Measurements from ENCODE around the gene NRCAM. TPM values are rescaled to one million over a fixed set of nuclear protein-coding genes. Genes with fewer than 3 reads are reported as not detected.

NRCAM gene
- total and polyA plus RNA-seq, 2 of the 13 experiments (the other 11 are each of a cell fraction or from before 2014, with no cell fraction given): 0.31 to 0.33 TPM

- intact Hi-C loops (cut with micrococcal nuclease; ENCODE audit: unreplicated experiment) (no loop called here), in situ Hi-C loops (cut with HindIII; ENCODE audit: extremely low pct_ligation_motif_present, low pct_unique_long_range_greater_than_20kb) (no loop called here)
- ChIA-PET CTCF (ENCODE audit: low intra/inter-chr PET ratio, low total read pairs) (no interaction called here), POLR2A (no interaction called here)
- Histone ChIP-seq H3K79me2 (ENCODE audit: insufficient read depth, low read length) (no peaks in the 10 kb centered on the region), H3K36me3 (replicated peaks in 1 of 2; ENCODE audit: control insufficient read depth in 1 of 2, insufficient read depth in 2 of 2, low read length in 2 of 2) (no peaks in the 10 kb centered on the region), H2AFZ (ENCODE audit: low read length) (no peak overlapping the region), H3K27ac (ENCODE audit: extremely low read length, insufficient read depth, low read length) (no peak overlapping the region), H3K4me1 (ENCODE audit: insufficient read depth, low read length) (no peaks in the 10 kb centered on the region), H3K4me2 (ENCODE audit: low read depth, low read length) (no peak overlapping the region), H3K27me3 (ENCODE audit: control insufficient read depth in 1 of 2, insufficient read depth in 2 of 2, low read length in 2 of 2) (no peaks in the 10 kb centered on the region), H3K9me3 (ENCODE audit: low read length) (no peaks in the 10 kb centered on the region), H3K9ac (ENCODE audit: insufficient read depth, low read depth, low read length) (no peak overlapping the region), H3K4me3 (replicated peaks in 1 of 3; ENCODE audit: insufficient read depth in 1 of 3, low read depth in 2 of 3, low read length in 3 of 3) (no peak overlapping the region), H4K20me1 (ENCODE audit: insufficient read depth, low read length) (no peaks in the 10 kb centered on the region)
- TF ChIP-seq HIVEP1 (CRISPR knock-in tag; IDR thresholded peaks at IDR 0.05) (no peak), ZNF563 (CRISPR knock-in tag; IDR thresholded peaks at IDR 0.05) (no peak), CEBPB (IDR thresholded peaks at IDR 0.05; ENCODE audit: borderline replicate concordance, low read depth, low read length) (peak; percentile 37; the same call in 1 of the 2 replicates), HNRNPL (IDR thresholded peaks at IDR 0.05; ENCODE audit: low read depth, low read length) (no peak), REST (IDR thresholded peaks at IDR 0.05; ENCODE audit: borderline replicate concordance in 1 of 2, low read depth in 1 of 2, low read length in 2 of 2) (peak in 1 of 2 experiments; percentile 25; a peak in 1 of 4 replicates), HOXA9 (CRISPR knock-in tag; IDR thresholded peaks at IDR 0.05; ENCODE audit: borderline replicate concordance) (no peak)
- ATAC-seq: no peak
- FAIRE-seq: no peak
- DNase-seq (ENCODE audit: low spot score): no peak
- 24% methylated on average over 4 of the region's 4 CpGs for WGBS (ENCODE audit: low lambda C conversion rate)
- BruUV-seq (replicated peaks): no TSS peak
Observed at GRCh38 chr7:108322925-108323832, 133.1 kb downstream of the NRCAM start.

All from HepG2 (cell line).